ENCODE data around the gene PROM2.

DNA sequence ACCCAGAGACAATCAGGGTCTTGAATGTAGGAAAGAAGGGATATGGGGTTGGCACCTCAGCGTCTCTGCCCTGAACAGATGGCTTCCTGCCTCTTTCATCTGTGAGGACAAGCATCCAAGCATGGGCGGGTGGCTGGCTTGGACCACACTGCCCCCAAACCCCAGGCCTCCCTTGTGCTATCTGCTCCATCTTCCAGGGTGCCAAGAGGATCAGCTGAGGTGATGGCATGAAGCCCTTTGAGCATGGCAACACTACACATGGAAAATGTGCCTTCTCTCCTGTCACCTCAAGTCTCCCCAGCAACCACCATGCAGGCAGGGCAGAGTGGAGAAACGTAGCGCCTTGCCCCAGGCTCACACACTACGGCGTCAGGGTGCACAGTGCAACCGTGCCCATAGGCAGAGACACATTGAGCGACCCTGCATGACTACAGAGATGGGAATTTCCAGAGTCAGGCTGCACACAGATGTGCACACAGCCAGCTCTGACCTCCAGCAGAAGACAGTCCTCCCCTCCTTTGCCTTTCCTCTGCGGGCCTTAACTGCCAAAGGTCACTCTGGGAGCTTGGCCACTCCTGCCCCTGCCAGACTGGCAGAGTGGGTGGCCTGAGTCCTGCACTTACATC lies 24.4 kb downstream of the PROM2 start:
- TF ChIP-seq, protein P1, sequence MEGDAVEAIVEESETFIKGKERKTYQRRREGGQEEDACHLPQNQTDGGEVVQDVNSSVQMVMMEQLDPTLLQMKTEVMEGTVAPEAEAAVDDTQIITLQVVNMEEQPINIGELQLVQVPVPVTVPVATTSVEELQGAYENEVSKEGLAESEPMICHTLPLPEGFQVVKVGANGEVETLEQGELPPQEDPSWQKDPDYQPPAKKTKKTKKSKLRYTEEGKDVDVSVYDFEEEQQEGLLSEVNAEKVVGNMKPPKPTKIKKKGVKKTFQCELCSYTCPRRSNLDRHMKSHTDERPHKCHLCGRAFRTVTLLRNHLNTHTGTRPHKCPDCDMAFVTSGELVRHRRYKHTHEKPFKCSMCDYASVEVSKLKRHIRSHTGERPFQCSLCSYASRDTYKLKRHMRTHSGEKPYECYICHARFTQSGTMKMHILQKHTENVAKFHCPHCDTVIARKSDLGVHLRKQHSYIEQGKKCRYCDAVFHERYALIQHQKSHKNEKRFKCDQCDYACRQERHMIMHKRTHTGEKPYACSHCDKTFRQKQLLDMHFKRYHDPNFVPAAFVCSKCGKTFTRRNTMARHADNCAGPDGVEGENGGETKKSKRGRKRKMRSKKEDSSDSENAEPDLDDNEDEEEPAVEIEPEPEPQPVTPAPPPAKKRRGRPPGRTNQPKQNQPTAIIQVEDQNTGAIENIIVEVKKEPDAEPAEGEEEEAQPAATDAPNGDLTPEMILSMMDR (IDR thresholded peaks at IDR 0.05), result no peak
- no peak for TF ChIP-seq POLR2A (IDR thresholded peaks at IDR 0.05)
